Kidney (tissue), 14 donors: ENCODE measurements around the gene CFHR3. TPM values are rescaled to one million over a fixed set of nuclear protein-coding genes. Genes with fewer than 3 reads are reported as not detected.
"Not testable (repeated sequence)": the region's sequence is repeated elsewhere in the genome, so short reads cannot be mapped to it uniquely, and the experiment has no call there.

Experiments
- DNase-seq, 5 donors: peaks; one replicate each; pipeline ENCODE4 v3.0.0-alpha.2; 2013 to 2020
- FAIRE-seq: peaks from 2 replicates; lab custom pipeline; 2012; peaks lifted over from hg19 to GRCh38; lab: Jason Lieb, UNC
- H3K27ac ChIP-seq, 2 donors: one replicate each; pipeline ENCODE4 v1.7.0; 2013; ENCODE audit warnings: low read depth in 2 of 2, low read length in 2 of 2, inconsistent platforms in 1 of 2
- H3K27me3 ChIP-seq: one replicate; pipeline ENCODE4 v1.7.1; 2013; ENCODE audit warnings: low read length, inconsistent platforms; ENCODE audit not compliant: control insufficient read depth, insufficient read depth
- H3K36me3 ChIP-seq, 3 donors: one replicate each; pipeline versions ENCODE4 v1.7.0 to v1.7.1; 2013; ENCODE audit warnings: low read length in 3 of 3, control low read depth in 1 of 3, inconsistent platforms in 1 of 3; ENCODE audit not compliant: insufficient read depth in 3 of 3, control insufficient read depth in 2 of 3
- H3K4me1 ChIP-seq, 3 donors: one replicate each; pipeline versions ENCODE4 v1.7.0 to v1.7.1; 2013; ENCODE audit warnings: low read length in 3 of 3, inconsistent platforms in 1 of 3, low read depth in 1 of 3; ENCODE audit not compliant: control insufficient read depth in 2 of 3, insufficient read depth in 2 of 3
- H3K4me3 ChIP-seq, 3 donors: one replicate each; pipeline versions ENCODE4 v1.7.0 to v1.8.1; 2013; ENCODE audit warnings: low read length in 3 of 3, control low read depth in 1 of 3, inconsistent platforms in 1 of 3
- H3K9ac ChIP-seq, 3 donors: one replicate each; pipeline versions ENCODE4 v1.7.0 to v1.7.1; 2013; ENCODE audit warnings: low read length in 3 of 3, control low read depth in 1 of 3, inconsistent platforms in 1 of 3
- H3K9me3 ChIP-seq, 3 donors: one replicate each; pipeline versions ENCODE4 v1.7.0 to v1.7.1; 2013; ENCODE audit warnings: low read length in 3 of 3, control low read depth in 1 of 3, inconsistent platforms in 1 of 3; ENCODE audit not compliant: control insufficient read depth in 2 of 3, insufficient read depth in 1 of 3
- CTCF ChIP-seq: IDR thresholded peaks from 3 replicates; pipeline ENCODE4 v1.5.1; 2012; ENCODE audit warnings: mild to moderate bottlenecking, moderate library complexity, borderline replicate concordance; ENCODE audit not compliant: insufficient read depth; ENCODE audit errors: extremely low read depth
- intact Hi-C: fragments of 100-400 bp; cut with DNase I; formaldehyde crosslinking; loops from one replicate; pipeline ENCODE4 v1.11.1; 2022
- polyA plus RNA-seq: library from polyadenylated mRNA; stranded (reverse); fragments of 350-450 nt; fragmentation: Illumina TruSeq; extraction: RNeasy Lipid Tissue Mini Kit (QIAGEN cat#74804); gene quantifications from one replicate; pipeline ENCODE4 v1.2.3, GENCODE V29; 2014; ENCODE audit warnings: low read depth, low replicate concordance; ENCODE audit not compliant: insufficient read depth
- total RNA-seq: library from RNA; stranded (reverse); fragmentation: NEBNext Ultra II Directional; extraction: Animal tissue kit (Norgen Biotek cat#: 25700); gene quantifications from one replicate; pipeline ENCODE4 v1.2.1, GENCODE V29; 2021
- donor health status: control.
- donor health status: control.
- donor health status: control.
- donor health status: control.
- donor health status: control.
- donor health status: DM: yes; HTN: yes; CAD: no.
- donor health status: Normal renal cell carcinoma (clear cell type).

CFHR3 gene
- total and polyA plus RNA-seq, 2 donors from 2014 or later: 2.1 TPM; not detected in 1

GRCh38 chr1:196808529-196809235 lies 34.0 kb downstream of the CFHR3 start:
- TF ChIP-seq CTCF: no peak
- FAIRE-seq: no peak

GRCh38 chr1:196817442-196817841 lies 42.8 kb downstream of the CFHR3 start:
- H3K9me3 ChIP-seq, H3K4me1 ChIP-seq, FAIRE-seq, H3K9ac ChIP-seq, H3K4me3 ChIP-seq, DNase-seq, H3K27me3 ChIP-seq, H3K36me3 ChIP-seq, intact Hi-C loops, H3K27ac ChIP-seq: not testable (repeated sequence)

More at GRCh38 chr1:196808529-196809235, 34.0 kb downstream of the CFHR3 start:
- Histone ChIP-seq H3K36me3 (no peaks in the 10 kb centered on the region), H3K4me3 (no peak overlapping the region), H3K27ac (no peak overlapping the region), H3K9ac (no peak overlapping the region), H3K9me3 (no peaks in the 10 kb centered on the region), H3K4me1 (no peaks in the 10 kb centered on the region), H3K27me3 (no peaks in the 10 kb centered on the region)
- peak in 1 of 5 donors; percentile 59 for DNase-seq
- intact Hi-C loops: no loop called here

- H3K9me3 ChIP-seq, H3K27me3 ChIP-seq, FAIRE-seq, DNase-seq, H3K27ac ChIP-seq, H3K9ac ChIP-seq, H3K36me3 ChIP-seq, H3K4me3 ChIP-seq, H3K4me1 ChIP-seq, intact Hi-C loops: not testable (repeated sequence)
Observed at GRCh38 chr1:196819531-196819930, 44.9 kb downstream of the CFHR3 start, which contains the start of gene CFHR1. Gene CFHR1, plus strand, starts transcription at chr1:196819731. Its CDS starts 114 bp downstream, at chr1:196819845.

- H3K4me1 ChIP-seq, H3K9me3 ChIP-seq, H3K9ac ChIP-seq, H3K36me3 ChIP-seq, H3K27me3 ChIP-seq, FAIRE-seq, H3K27ac ChIP-seq, intact Hi-C loops, H3K4me3 ChIP-seq: not testable (repeated sequence)
- peak in 1 of 5 donors; percentile 31 for DNase-seq
Observed at GRCh38 chr1:196827860-196828259, 53.2 kb downstream of the CFHR3 start.

Other genes with a start within 250 kb of the CFHR3 start
- 6.3 TPM for gene KCNT2, start 166.4 kb upstream of the CFHR3 start, total RNA-seq
- gene KCNT2, start 166.4 kb upstream of the CFHR3 start, polyA plus RNA-seq: 0.39 TPM
- gene CFH, start 122.8 kb upstream of the CFHR3 start, total RNA-seq: 99.3 TPM
- gene CFH, start 122.8 kb upstream of the CFHR3 start, polyA plus RNA-seq: 24.8 TPM
- 22.0 TPM for gene CFHR1, start 44.9 kb downstream of the CFHR3 start, total RNA-seq
- 2.7 TPM for gene CFHR1, start 44.9 kb downstream of the CFHR3 start, polyA plus RNA-seq
- gene CFHR4, start 113.2 kb downstream of the CFHR3 start, total RNA-seq: 0.35 TPM
- gene CFHR4, start 113.2 kb downstream of the CFHR3 start, polyA plus RNA-seq: not detected
- not detected for gene CFHR2, start 168.9 kb downstream of the CFHR3 start, total RNA-seq
- not detected for gene CFHR2, start 168.9 kb downstream of the CFHR3 start, polyA plus RNA-seq
- not detected for gene CFHR5, start 202.7 kb downstream of the CFHR3 start, total RNA-seq
- not detected for gene CFHR5, start 202.7 kb downstream of the CFHR3 start, polyA plus RNA-seq